Stimulated activated naive CD8-positive, alpha-beta T cell treated with anti-CD3 and anti-CD28 coated beads, Interleukin-15, Interleukin-2, amounts not matched to agents 100 ng/mL and 50 ng/mL, for 24 hours (primary cell): Measurements from ENCODE around the gene HLA-B.

Experiments used
- H3K27ac Mint-ChIP-seq: one replicate; pipeline ENCODE4 v1.8.0; 2021; ENCODE audit warnings: mild to moderate bottlenecking, mixed read lengths
- H3K27me3 Mint-ChIP-seq: one replicate; pipeline ENCODE4 v1.8.0; 2021; ENCODE audit warnings: mixed read lengths
- H3K36me3 Mint-ChIP-seq: one replicate; pipeline ENCODE4 v1.8.0; 2021; ENCODE audit warnings: low read depth, mixed read lengths
- H3K4me1 Mint-ChIP-seq: one replicate; pipeline ENCODE4 v1.8.0; 2021; ENCODE audit warnings: low read depth, mixed read lengths
- H3K4me3 Mint-ChIP-seq: one replicate; pipeline ENCODE4 v1.8.0; 2021; ENCODE audit warnings: mild to moderate bottlenecking, mixed read lengths
- H3K9me3 Mint-ChIP-seq: one replicate; pipeline ENCODE4 v1.8.0; 2021; ENCODE audit warnings: mixed read lengths

HLA-B gene

GRCh38 chr6:31366693-31367470, 9.9 kb upstream of the HLA-B start:
- Mint-ChIP-seq H3K4me3 (peak overlapping the region; percentile 80), H3K9me3 (peaks cover 2% of the 10 kb centered on the region), H3K27me3 (peaks cover 26% of the 10 kb centered on the region), H3K4me1 (peaks cover 25% of the 10 kb centered on the region), H3K27ac (peak overlapping the region; percentile 12), H3K36me3 (peaks cover 1% of the 10 kb centered on the region)

GRCh38 chr6:31365864-31366263, 8.9 kb upstream of the HLA-B start:
- Mint-ChIP-seq H3K9me3 (peaks cover 1% of the 10 kb centered on the region), H3K27me3 (peaks cover 25% of the 10 kb centered on the region), H3K4me3 (no peak overlapping the region), H3K4me1 (peaks cover 25% of the 10 kb centered on the region), H3K36me3 (peaks cover 3% of the 10 kb centered on the region), H3K27ac (no peak overlapping the region)

DNA sequence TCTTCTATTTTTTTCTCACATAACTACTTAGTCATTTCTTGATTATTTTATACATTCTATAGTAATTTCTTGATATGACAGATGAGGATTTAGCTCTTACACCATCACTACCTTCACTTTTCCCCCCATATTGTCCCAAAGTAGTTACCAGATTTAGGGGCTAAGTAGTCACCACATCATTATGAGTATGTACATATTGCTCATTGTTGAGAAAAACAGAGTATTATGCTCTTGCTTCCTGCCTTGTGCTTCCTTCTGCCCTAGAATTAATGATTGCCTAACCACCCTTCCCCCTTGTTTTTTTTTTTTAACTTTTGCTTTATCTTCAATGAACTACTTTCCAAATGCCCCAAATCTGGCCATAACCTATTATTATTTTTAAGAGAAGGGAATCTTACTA, 6.8 kb upstream of the HLA-B start:
- Mint-ChIP-seq H3K9me3 (peaks cover 3% of the 10 kb centered on the region), H3K4me3 (no peak overlapping the region), H3K27ac (no peak overlapping the region), H3K27me3 (peaks cover 13% of the 10 kb centered on the region), H3K4me1 (peaks cover 35% of the 10 kb centered on the region), H3K36me3 (peaks cover 10% of the 10 kb centered on the region)

DNA sequence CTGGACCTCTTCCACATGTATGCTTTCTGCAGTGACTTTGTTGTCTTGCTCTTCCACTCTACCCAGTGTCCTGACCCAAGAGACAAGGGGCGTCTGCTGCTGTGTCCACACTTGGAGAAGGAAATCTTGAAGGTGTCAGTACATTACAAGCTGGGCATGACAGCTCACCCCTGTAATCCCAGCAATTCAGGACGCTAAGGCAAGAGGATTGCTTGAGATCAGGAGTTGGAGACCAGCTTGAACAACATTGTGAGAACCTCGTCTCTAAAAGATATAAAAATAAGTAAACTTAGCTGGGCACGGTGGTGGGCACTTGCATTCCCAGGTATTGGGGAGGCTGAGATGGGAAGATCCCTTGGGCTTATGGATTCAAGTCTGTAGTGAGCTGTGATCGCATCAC, 5.8 kb upstream of the HLA-B start:
- Mint-ChIP-seq H3K4me3 (no peak overlapping the region), H3K27ac (no peak overlapping the region), H3K27me3 (peaks cover 6% of the 10 kb centered on the region)

GRCh38 chr6:31359581-31359980, 2.6 kb upstream of the HLA-B start:
- no peak overlapping the region for H3K4me3 Mint-ChIP-seq
- no peak overlapping the region for H3K27ac Mint-ChIP-seq
- peaks cover 3% of the 10 kb centered on the region for H3K9me3 Mint-ChIP-seq
- H3K4me1 Mint-ChIP-seq: peaks cover 43% of the 10 kb centered on the region
- peaks cover 25% of the 10 kb centered on the region for H3K36me3 Mint-ChIP-seq
- H3K27me3 Mint-ChIP-seq: no peaks in the 10 kb centered on the region

More for the DNA sequence above, 5.8 kb upstream of the HLA-B start:
- Mint-ChIP-seq H3K9me3 (peaks cover 3% of the 10 kb centered on the region), H3K4me1 (peaks cover 46% of the 10 kb centered on the region), H3K36me3 (peaks cover 10% of the 10 kb centered on the region)

GRCh38 chr6:31358302-31358701, 1.3 kb upstream of the HLA-B start:
- Mint-ChIP-seq H3K27ac (peak overlapping the region; percentile 98), H3K4me1 (peaks cover 45% of the 10 kb centered on the region)

DNA sequence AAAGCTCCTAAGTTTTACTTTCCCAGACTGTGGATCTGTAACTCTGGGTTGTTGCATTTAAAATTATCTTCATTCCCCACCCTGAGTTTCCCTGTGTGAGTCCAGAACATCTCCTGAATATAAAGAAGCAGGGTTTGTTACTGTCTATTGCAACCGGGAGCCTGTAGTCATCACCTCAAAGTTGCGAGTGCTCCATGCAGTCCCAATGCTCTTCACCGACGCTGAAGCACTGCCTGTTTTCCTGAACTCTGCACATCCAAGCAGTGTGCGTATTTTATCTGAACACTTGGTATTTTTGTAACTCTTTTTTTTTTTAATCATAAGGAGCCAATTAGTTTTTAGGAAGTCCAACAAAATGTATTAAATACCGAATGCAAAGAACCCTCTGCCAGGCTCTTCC, 907 bp upstream of the HLA-B start:
- H3K9me3 Mint-ChIP-seq: peaks cover 3% of the 10 kb centered on the region
- no peaks in the 10 kb centered on the region for H3K27me3 Mint-ChIP-seq
- peaks cover 49% of the 10 kb centered on the region for H3K4me1 Mint-ChIP-seq
- peaks cover 40% of the 10 kb centered on the region for H3K36me3 Mint-ChIP-seq
- peak overlapping the region; percentile 94 for H3K4me3 Mint-ChIP-seq
- H3K27ac Mint-ChIP-seq: peak overlapping the region; percentile 98

More at GRCh38 chr6:31358302-31358701, 1.3 kb upstream of the HLA-B start:
- Mint-ChIP-seq H3K4me3 (peak overlapping the region; percentile 94), H3K9me3 (peaks cover 3% of the 10 kb centered on the region), H3K36me3 (peaks cover 38% of the 10 kb centered on the region), H3K27me3 (no peaks in the 10 kb centered on the region)

DNA sequence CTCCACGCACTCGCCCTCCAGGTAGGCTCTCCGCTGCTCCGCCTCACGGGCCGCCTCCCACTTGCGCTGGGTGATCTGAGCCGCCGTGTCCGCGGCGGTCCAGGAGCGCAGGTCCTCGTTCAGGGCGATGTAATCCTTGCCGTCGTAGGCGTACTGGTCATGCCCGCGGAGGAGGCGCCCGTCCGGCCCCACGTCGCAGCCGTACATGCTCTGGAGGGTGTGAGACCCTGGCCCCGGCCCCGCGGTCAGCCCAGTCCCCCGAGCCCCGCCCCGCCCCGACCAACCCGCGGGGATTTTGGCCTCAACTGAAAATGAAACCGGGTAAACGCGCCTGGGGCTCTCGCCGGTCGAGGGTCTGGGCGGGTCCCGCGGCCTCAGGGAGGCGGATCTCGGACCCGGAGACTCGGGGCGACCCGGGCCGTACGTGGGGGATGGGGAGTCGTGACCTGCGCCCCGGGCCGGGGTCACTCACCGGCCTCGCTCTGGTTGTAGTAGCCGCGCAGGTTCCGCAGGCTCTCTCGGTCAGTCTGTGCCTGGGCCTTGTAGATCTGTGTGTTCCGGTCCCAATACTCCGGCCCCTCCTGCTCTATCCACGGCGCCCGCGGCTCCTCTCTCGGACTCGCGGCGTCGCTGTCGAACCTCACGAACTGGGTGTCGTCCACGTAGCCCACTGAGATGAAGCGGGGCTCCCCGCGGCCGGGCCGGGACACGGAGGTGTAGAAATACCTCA, 598 bp downstream of the HLA-B start:
- Mint-ChIP-seq H3K27me3 (no peaks in the 10 kb centered on the region), H3K36me3 (peaks cover 40% of the 10 kb centered on the region), H3K9me3 (peaks cover 3% of the 10 kb centered on the region), H3K4me1 (peaks cover 62% of the 10 kb centered on the region), H3K4me3 (peak overlapping the region; percentile 94), H3K27ac (peak overlapping the region; percentile 98)

DNA sequence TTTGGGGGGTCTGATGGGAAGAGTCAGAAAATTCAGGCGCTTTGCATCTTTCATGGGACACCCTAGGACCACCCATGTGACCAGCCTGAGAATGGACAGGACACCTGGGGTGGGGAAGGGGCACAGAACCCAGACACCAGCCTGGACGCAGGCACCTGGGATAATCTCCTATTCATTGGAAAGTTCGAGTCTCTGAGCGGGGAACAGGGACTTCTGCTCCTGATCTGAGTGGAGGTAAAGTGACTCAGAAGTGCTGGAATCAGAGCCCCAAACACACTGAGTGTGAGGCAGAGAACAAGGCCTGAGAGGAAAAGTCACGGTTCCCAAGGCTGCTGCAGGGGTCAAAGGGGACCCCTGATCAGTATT, 1.4 kb downstream of the HLA-B start:
- H3K36me3 Mint-ChIP-seq: peaks cover 33% of the 10 kb centered on the region
- no peaks in the 10 kb centered on the region for H3K27me3 Mint-ChIP-seq
- H3K9me3 Mint-ChIP-seq: no peaks in the 10 kb centered on the region
- peak overlapping the region; percentile 92 for H3K27ac Mint-ChIP-seq
- peak overlapping the region; percentile 94 for H3K4me3 Mint-ChIP-seq
- H3K4me1 Mint-ChIP-seq: peaks cover 68% of the 10 kb centered on the region

DNA sequence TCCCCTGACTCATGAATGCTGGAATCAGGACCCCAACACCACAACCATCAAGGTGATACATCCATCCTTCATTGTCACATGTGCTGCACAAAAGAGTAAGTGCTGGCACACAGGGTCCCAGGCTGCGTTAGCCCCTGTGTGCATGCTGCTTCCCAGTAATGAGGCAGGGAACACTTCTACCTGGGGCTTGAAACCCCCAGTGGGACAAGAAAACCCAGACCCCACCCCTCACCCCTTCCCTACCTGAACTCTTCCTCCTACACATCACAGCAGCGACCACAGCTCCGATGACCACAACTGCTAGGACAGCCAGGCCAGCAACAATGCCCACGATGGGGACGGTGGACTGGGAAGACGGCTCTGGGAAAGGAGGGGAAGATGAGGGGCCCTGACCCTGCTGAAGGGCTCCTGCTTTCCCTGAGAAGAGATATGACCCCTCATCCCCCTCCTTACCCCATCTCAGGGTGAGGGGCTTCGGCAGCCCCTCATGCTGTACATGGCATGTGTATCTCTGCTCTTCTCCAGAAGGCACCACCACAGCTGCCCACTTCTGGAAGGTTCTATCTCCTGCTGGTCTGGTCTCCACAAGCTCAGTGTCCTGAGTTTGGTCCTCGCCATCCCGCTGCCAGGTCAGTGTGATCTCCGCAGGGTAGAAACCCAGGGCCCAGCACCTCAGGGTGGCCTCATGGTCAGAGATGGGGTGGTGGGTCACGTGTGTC, 2.0 kb downstream of the HLA-B start:
- Mint-ChIP-seq H3K27ac (peak overlapping the region; percentile 92), H3K4me1 (peaks cover 68% of the 10 kb centered on the region), H3K27me3 (no peaks in the 10 kb centered on the region), H3K4me3 (peak overlapping the region; percentile 94), H3K36me3 (peaks cover 30% of the 10 kb centered on the region), H3K9me3 (no peaks in the 10 kb centered on the region)

DNA sequence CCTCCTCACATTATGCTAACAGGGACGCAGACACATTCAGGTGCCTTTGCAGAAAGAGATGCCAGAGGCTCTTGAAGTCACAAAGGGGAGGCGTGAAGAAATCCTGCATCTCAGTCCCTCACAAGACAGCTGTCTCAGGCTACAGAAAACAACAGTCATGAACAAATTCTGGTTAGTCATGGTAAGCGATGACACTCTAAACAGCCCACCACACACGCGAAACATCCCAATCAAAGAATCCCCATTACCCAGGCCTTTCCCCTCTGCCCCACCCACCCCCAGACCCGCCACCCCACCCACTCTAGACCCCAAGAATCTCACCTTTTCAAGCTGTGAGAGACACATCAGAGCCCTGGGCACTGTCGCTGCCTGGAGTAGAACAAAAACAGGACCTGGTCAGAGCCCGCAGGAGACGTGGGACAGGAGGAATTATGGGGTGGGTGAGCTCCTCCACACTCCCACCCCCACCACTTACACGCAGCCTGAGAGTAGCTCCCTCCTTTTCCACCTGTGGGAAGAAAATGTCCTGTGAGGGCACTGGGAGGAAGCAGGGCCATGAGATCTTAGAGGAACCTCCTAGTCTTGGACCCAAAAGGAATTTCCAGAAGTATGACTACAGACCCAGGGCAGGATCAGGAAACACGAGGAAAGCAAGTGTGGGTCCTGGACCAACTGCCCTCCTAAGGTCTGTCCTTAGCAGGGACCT, 2.7 kb downstream of the HLA-B start:
- H3K27me3 Mint-ChIP-seq: no peaks in the 10 kb centered on the region
- peak overlapping the region; percentile 92 for H3K27ac Mint-ChIP-seq
- peak overlapping the region; percentile 94 for H3K4me3 Mint-ChIP-seq
- H3K9me3 Mint-ChIP-seq: no peaks in the 10 kb centered on the region
- peaks cover 63% of the 10 kb centered on the region for H3K4me1 Mint-ChIP-seq
- H3K36me3 Mint-ChIP-seq: peaks cover 30% of the 10 kb centered on the region

- no peaks in the 10 kb centered on the region for H3K27me3 Mint-ChIP-seq
- H3K4me3 Mint-ChIP-seq: peak overlapping the region; percentile 94
- no peaks in the 10 kb centered on the region for H3K9me3 Mint-ChIP-seq
- peaks cover 58% of the 10 kb centered on the region for H3K4me1 Mint-ChIP-seq
- H3K36me3 Mint-ChIP-seq: peaks cover 30% of the 10 kb centered on the region
- H3K27ac Mint-ChIP-seq: peak overlapping the region; percentile 22
These were observed 3.5 kb downstream of the HLA-B start for GRCh38 chr6:31353384-31353945.

DNA sequence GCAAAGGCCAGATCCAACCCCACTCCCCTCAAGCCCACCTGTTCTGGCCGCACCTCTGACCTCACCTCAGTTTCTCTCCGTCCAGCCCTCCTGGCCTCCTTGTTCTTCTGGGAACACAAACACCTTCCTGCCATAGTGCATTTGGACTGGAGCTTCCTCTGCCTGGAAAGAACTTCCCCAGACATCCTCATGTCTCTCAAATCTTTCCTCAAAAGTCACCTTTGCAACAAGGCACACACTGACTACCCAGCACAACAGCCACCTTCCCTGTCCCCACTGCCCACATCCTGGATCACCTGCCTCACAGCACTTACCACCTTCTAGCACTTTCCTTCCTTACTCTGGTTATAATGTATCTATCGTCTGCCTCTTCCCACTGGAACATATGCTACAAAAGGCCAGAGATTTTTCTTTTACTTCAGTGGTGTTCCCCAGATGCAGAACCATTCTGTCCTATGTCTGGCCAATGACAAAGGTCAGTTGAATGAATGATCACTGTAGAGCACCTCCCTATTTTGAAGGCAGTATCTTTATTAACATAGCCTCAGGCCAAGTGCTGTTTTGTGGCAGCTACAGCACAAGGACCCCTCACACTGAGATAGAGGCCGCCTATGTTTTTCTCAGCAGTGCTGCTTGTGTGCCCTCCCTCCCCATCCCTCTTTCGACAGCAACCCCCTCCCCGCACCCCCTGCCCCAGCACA, 4.1 kb downstream of the HLA-B start:
- H3K4me3 Mint-ChIP-seq: peak overlapping the region; percentile 94

DNA sequence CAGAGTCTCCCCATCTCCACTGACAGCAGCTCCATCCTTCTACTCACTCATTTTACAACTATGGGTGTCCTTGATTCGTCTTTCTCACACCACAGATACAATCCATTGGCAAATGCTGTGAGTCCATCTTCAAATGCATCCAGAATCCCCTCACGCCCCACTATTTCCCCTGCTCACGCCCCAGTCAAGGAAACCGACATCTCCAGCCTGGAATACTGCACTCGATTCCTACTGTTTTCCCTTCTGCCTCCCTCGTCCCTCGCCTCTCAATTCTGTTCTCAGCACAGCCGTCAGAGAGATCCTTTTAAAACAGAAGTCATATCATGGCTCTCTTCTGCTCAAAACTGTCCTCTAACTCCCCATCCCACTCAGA, 4.7 kb downstream of the HLA-B start:
- H3K4me1 Mint-ChIP-seq: peaks cover 55% of the 10 kb centered on the region
- peaks cover 30% of the 10 kb centered on the region for H3K36me3 Mint-ChIP-seq
- H3K9me3 Mint-ChIP-seq: no peaks in the 10 kb centered on the region

More for the DNA sequence above, 4.1 kb downstream of the HLA-B start:
- peaks cover 56% of the 10 kb centered on the region for H3K4me1 Mint-ChIP-seq
- no peaks in the 10 kb centered on the region for H3K9me3 Mint-ChIP-seq
- H3K27me3 Mint-ChIP-seq: no peaks in the 10 kb centered on the region
- peak overlapping the region; percentile 7 for H3K27ac Mint-ChIP-seq
- peaks cover 30% of the 10 kb centered on the region for H3K36me3 Mint-ChIP-seq

More for the DNA sequence above, 4.7 kb downstream of the HLA-B start:
- H3K27ac Mint-ChIP-seq: peak overlapping the region; percentile 18
- peak overlapping the region; percentile 12 for H3K4me3 Mint-ChIP-seq
- no peaks in the 10 kb centered on the region for H3K27me3 Mint-ChIP-seq
